ENCODE measurements around the gene NACC2.
"Not testable (repeated sequence)": the region's sequence is repeated elsewhere in the genome, so short reads cannot be mapped to it uniquely, and the experiment has no call there.

NACC2 gene

GRCh38 chr9:136074706-136075105 is 20.4 kb downstream of the NACC2 start:
- H3K36me3 ChIP-seq (ENCODE audit: insufficient read depth, low read depth, low read length), result no peaks in the 10 kb centered on the region
- no peak overlapping the region for H3K4me3 ChIP-seq (ENCODE audit: low read length)
- H3K27me3 ChIP-seq (ENCODE audit: insufficient read depth, low read length), result no peaks in the 10 kb centered on the region
- H3K9me3 ChIP-seq (ENCODE audit: insufficient read depth, low read depth, low read length), result no peaks in the 10 kb centered on the region
- H3K4me1 ChIP-seq (ENCODE audit: insufficient read depth, low read length), result no peaks in the 10 kb centered on the region; the same call in 1 of the 2 replicates
- H3K9ac ChIP-seq (ENCODE audit: low read depth, low read length), result no peak overlapping the region
- no peak overlapping the region for H3K27ac ChIP-seq (ENCODE audit: low read length)

- H3K4me3 ChIP-seq (ENCODE audit: low read length), result no peak overlapping the region
- H3K9me3 ChIP-seq (ENCODE audit: insufficient read depth, low read depth, low read length), result no peaks in the 10 kb centered on the region
- H3K27ac ChIP-seq (ENCODE audit: low read length), result no peak overlapping the region
- no peaks in the 10 kb centered on the region for H3K27me3 ChIP-seq (ENCODE audit: insufficient read depth, low read length)
- H3K36me3 ChIP-seq (ENCODE audit: insufficient read depth, low read depth, low read length), result no peaks in the 10 kb centered on the region
- no peaks in the 10 kb centered on the region for H3K4me1 ChIP-seq (ENCODE audit: insufficient read depth, low read length)
- H3K9ac ChIP-seq (ENCODE audit: low read depth, low read length), result no peak overlapping the region
Measured at GRCh38 chr9:136062657-136063439, 32.2 kb downstream of the NACC2 start.

GRCh38 chr9:136061916-136062315 is 33.2 kb downstream of the NACC2 start:
- not testable (repeated sequence) for H3K4me1 ChIP-seq (ENCODE audit: insufficient read depth, low read length); H3K9me3 ChIP-seq (ENCODE audit: insufficient read depth, low read depth, low read length); H3K27me3 ChIP-seq (ENCODE audit: insufficient read depth, low read length); H3K9ac ChIP-seq (ENCODE audit: low read depth, low read length); H3K36me3 ChIP-seq (ENCODE audit: insufficient read depth, low read depth, low read length); H3K4me3 ChIP-seq (ENCODE audit: low read length); H3K27ac ChIP-seq (ENCODE audit: low read length)

GRCh38 chr9:136061405-136061804 is 33.7 kb downstream of the NACC2 start:
- Histone ChIP-seq H3K4me1 (ENCODE audit: insufficient read depth, low read length) (0 out of 2 replicates have a peak, but pooled peaks cover 5% of the 10 kb centered on the region), H3K27me3 (ENCODE audit: insufficient read depth, low read length) (no peaks in the 10 kb centered on the region), H3K4me3 (ENCODE audit: low read length) (no peak overlapping the region), H3K27ac (ENCODE audit: low read length) (no peak overlapping the region), H3K9ac (ENCODE audit: low read depth, low read length) (no peak overlapping the region), H3K9me3 (ENCODE audit: insufficient read depth, low read depth, low read length) (no peaks in the 10 kb centered on the region), H3K36me3 (ENCODE audit: insufficient read depth, low read depth, low read length) (no peaks in the 10 kb centered on the region)

GRCh38 chr9:136060671-136061371 is 34.3 kb downstream of the NACC2 start:
- no peaks in the 10 kb centered on the region for H3K36me3 ChIP-seq (ENCODE audit: insufficient read depth, low read depth, low read length)
- no peaks in the 10 kb centered on the region for H3K9me3 ChIP-seq (ENCODE audit: insufficient read depth, low read depth, low read length)
- no peak overlapping the region for H3K9ac ChIP-seq (ENCODE audit: low read depth, low read length)
- 0 out of 2 replicates have a peak, but pooled peaks cover 5% of the 10 kb centered on the region for H3K4me1 ChIP-seq (ENCODE audit: insufficient read depth, low read length)
- H3K4me3 ChIP-seq (ENCODE audit: low read length), result no peak overlapping the region
- no peaks in the 10 kb centered on the region for H3K27me3 ChIP-seq (ENCODE audit: insufficient read depth, low read length)
- H3K27ac ChIP-seq (ENCODE audit: low read length), result no peak overlapping the region

- Histone ChIP-seq H3K36me3 (ENCODE audit: insufficient read depth, low read depth, low read length) (no peaks in the 10 kb centered on the region), H3K9me3 (ENCODE audit: insufficient read depth, low read depth, low read length) (no peaks in the 10 kb centered on the region), H3K4me3 (ENCODE audit: low read length) (no peak overlapping the region), H3K27me3 (ENCODE audit: insufficient read depth, low read length) (no peaks in the 10 kb centered on the region), H3K4me1 (ENCODE audit: insufficient read depth, low read length) (0 out of 2 replicates have a peak, but pooled peaks cover 5% of the 10 kb centered on the region), H3K27ac (ENCODE audit: low read length) (no peak overlapping the region), H3K9ac (ENCODE audit: low read depth, low read length) (no peak overlapping the region)
Measured at GRCh38 chr9:136059851-136060670, 35.0 kb downstream of the NACC2 start.

- Histone ChIP-seq H3K4me3 (ENCODE audit: low read length) (no peak overlapping the region), H3K9ac (ENCODE audit: low read depth, low read length) (no peak overlapping the region), H3K4me1 (ENCODE audit: insufficient read depth, low read length) (0 out of 2 replicates have a peak, but pooled peaks cover 5% of the 10 kb centered on the region), H3K27ac (ENCODE audit: low read length) (no peak overlapping the region), H3K27me3 (ENCODE audit: insufficient read depth, low read length) (no peaks in the 10 kb centered on the region), H3K9me3 (ENCODE audit: insufficient read depth, low read depth, low read length) (no peaks in the 10 kb centered on the region), H3K36me3 (ENCODE audit: insufficient read depth, low read depth, low read length) (no peaks in the 10 kb centered on the region)
Measured at GRCh38 chr9:136059321-136059791, 35.7 kb downstream of the NACC2 start.

- Histone ChIP-seq H3K36me3 (ENCODE audit: insufficient read depth, low read depth, low read length) (no peaks in the 10 kb centered on the region), H3K4me1 (ENCODE audit: insufficient read depth, low read length) (0 out of 2 replicates have a peak, but pooled peaks cover 5% of the 10 kb centered on the region), H3K27me3 (ENCODE audit: insufficient read depth, low read length) (no peaks in the 10 kb centered on the region), H3K9ac (ENCODE audit: low read depth, low read length) (no peak overlapping the region), H3K4me3 (ENCODE audit: low read length) (no peak overlapping the region), H3K9me3 (ENCODE audit: insufficient read depth, low read depth, low read length) (no peaks in the 10 kb centered on the region), H3K27ac (ENCODE audit: low read length) (no peak overlapping the region)
Measured at GRCh38 chr9:136058801-136059302, 36.2 kb downstream of the NACC2 start.

GRCh38 chr9:136058084-136058483 is 37.0 kb downstream of the NACC2 start:
- Histone ChIP-seq H3K4me1 (ENCODE audit: insufficient read depth, low read length) (peaks cover 9% of the 10 kb centered on the region; the same call in 1 of the 2 replicates), H3K27ac (ENCODE audit: low read length) (no peak overlapping the region), H3K4me3 (ENCODE audit: low read length) (no peak overlapping the region), H3K36me3 (ENCODE audit: insufficient read depth, low read depth, low read length) (no peaks in the 10 kb centered on the region), H3K9ac (ENCODE audit: low read depth, low read length) (no peak overlapping the region), H3K27me3 (ENCODE audit: insufficient read depth, low read length) (peaks cover 4% of the 10 kb centered on the region; the same call in 1 of the 2 replicates), H3K9me3 (ENCODE audit: insufficient read depth, low read depth, low read length) (no peaks in the 10 kb centered on the region)

GRCh38 chr9:136057236-136058081 is 37.6 kb downstream of the NACC2 start:
- H3K4me1 ChIP-seq (ENCODE audit: insufficient read depth, low read length), result peaks cover 15% of the 10 kb centered on the region; the same call in 1 of the 2 replicates
- no peak overlapping the region for H3K4me3 ChIP-seq (ENCODE audit: low read length)
- no peaks in the 10 kb centered on the region for H3K9me3 ChIP-seq (ENCODE audit: insufficient read depth, low read depth, low read length)
- H3K27me3 ChIP-seq (ENCODE audit: insufficient read depth, low read length), result peaks cover 9% of the 10 kb centered on the region; the same call in 1 of the 2 replicates
- H3K36me3 ChIP-seq (ENCODE audit: insufficient read depth, low read depth, low read length), result no peaks in the 10 kb centered on the region
- no peak overlapping the region for H3K9ac ChIP-seq (ENCODE audit: low read depth, low read length)
- H3K27ac ChIP-seq (ENCODE audit: low read length), result no peak overlapping the region
